AML-193 (cell line): Measurements from ENCODE around the gene CLDND2.

Experiments
- DNase-seq, 2 experiments: peaks; one replicate each; lab custom pipeline; 2025; lab: John Stamatoyannopoulos, UW

The CLDND2 gene

GRCh38 chr19:51331193-51331592, 37.6 kb downstream of the CLDND2 start:
- no peak for DNase-seq

GRCh38 chr19:51330366-51330765, 38.4 kb downstream of the CLDND2 start:
- no peak for DNase-seq

- no peak for DNase-seq
These were observed 39.4 kb downstream of the CLDND2 start for GRCh38 chr19:51329411-51329810.

- no peak for DNase-seq
These were observed 41.5 kb downstream of the CLDND2 start for GRCh38 chr19:51327066-51328001.

GRCh38 chr19:51326216-51327065, 42.4 kb downstream of the CLDND2 start:
- no peak for DNase-seq

- DNase-seq, result no peak
These were observed 43.4 kb downstream of the CLDND2 start for GRCh38 chr19:51325161-51325976.

GRCh38 chr19:51324167-51324481, 44.7 kb downstream of the CLDND2 start:
- DNase-seq, result no peak

GRCh38 chr19:51323481-51324166, 45.2 kb downstream of the CLDND2 start:
- DNase-seq, result no peak

- no peak for DNase-seq
These were observed 47.0 kb downstream of the CLDND2 start for GRCh38 chr19:51321799-51322198.

GRCh38 chr19:51320280-51320657, 48.5 kb downstream of the CLDND2 start:
- DNase-seq, result no peak

- DNase-seq, result no peak
These were observed 49.0 kb downstream of the CLDND2 start for GRCh38 chr19:51319649-51320279.

GRCh38 chr19:51318687-51319648, 49.8 kb downstream of the CLDND2 start:
- no peak for DNase-seq

GRCh38 chr19:51317968-51318367, 50.8 kb downstream of the CLDND2 start:
- no peak for DNase-seq

GRCh38 chr19:51317376-51317775, 51.4 kb downstream of the CLDND2 start:
- DNase-seq, result no peak
